Neuronal stem cell (in vitro differentiated cells): ENCODE measurements around the gene PCTP.

Experiments used
- DNase-seq: peaks from one replicate; pipeline ENCODE4 v3.0.0-alpha.2; 2013; ENCODE audit warnings: low spot score
- H2AFZ ChIP-seq: one replicate; pipeline ENCODE4 v1.6.1; 2013; ENCODE audit warnings: mild to moderate bottlenecking, low read length, inconsistent platforms
- H2AK5ac ChIP-seq: 2 replicates; pipeline ENCODE4 v1.6.1; 2013; ENCODE audit warnings: low read depth, mild to moderate bottlenecking, inconsistent platforms, low read length, moderate library complexity, mixed read lengths
- H2BK120ac ChIP-seq: 2 replicates; pipeline ENCODE4 v1.6.1; 2013; ENCODE audit warnings: low read depth, mild to moderate bottlenecking, inconsistent platforms, low read length, moderate library complexity, mixed read lengths
- H2BK12ac ChIP-seq: one replicate; pipeline ENCODE4 v1.6.1; 2013; ENCODE audit warnings: low read length, inconsistent platforms
- H2BK15ac ChIP-seq: 2 replicates; pipeline ENCODE4 v1.6.1; 2013; ENCODE audit warnings: mild to moderate bottlenecking, low read length, inconsistent platforms, mixed read lengths
- H2BK5ac ChIP-seq: one replicate; pipeline ENCODE4 v1.6.1; 2013; ENCODE audit warnings: inconsistent platforms, mild to moderate bottlenecking, low read length, moderate library complexity
- H3K14ac ChIP-seq: one replicate; pipeline ENCODE4 v1.6.1; 2013; ENCODE audit warnings: low read length, inconsistent platforms
- H3K18ac ChIP-seq: 2 replicates; pipeline ENCODE4 v1.6.1; 2013; ENCODE audit warnings: low read length, inconsistent platforms
- H3K23ac ChIP-seq: 2 replicates; pipeline ENCODE4 v1.6.1; 2013; ENCODE audit warnings: low read depth, mild to moderate bottlenecking, mixed read lengths, low read length, inconsistent platforms; ENCODE audit not compliant: poor library complexity
- H3K27ac ChIP-seq: replicated peaks from 3 replicates; pipeline ENCODE4 v1.5.1; 2013; ENCODE audit warnings: low read length, inconsistent platforms
- H3K27me3 ChIP-seq, 3 experiments: 2 replicates each; pipeline ENCODE4 v1.6.1; 2013; ENCODE audit warnings: low read length in 3 of 3, mild to moderate bottlenecking in 2 of 3, inconsistent platforms in 1 of 3, low read depth in 1 of 3, mixed read lengths in 1 of 3, moderate library complexity in 1 of 3; ENCODE audit not compliant: control insufficient read depth in 3 of 3, insufficient read depth in 3 of 3
- H3K36me3 ChIP-seq, 2 donors: replicated peaks in 1 of 2; 2 replicates each; pipeline ENCODE4 v1.6.1; 2013; ENCODE audit warnings: low read length in 2 of 2; ENCODE audit not compliant: control insufficient read depth in 2 of 2, insufficient read depth in 2 of 2
- H3K4ac ChIP-seq: 2 replicates; pipeline ENCODE4 v1.6.1; 2013; ENCODE audit warnings: inconsistent platforms, mild to moderate bottlenecking, low read length, moderate library complexity
- H3K4me1 ChIP-seq, 2 donors: 1 replicate in 1 of 2; 2 replicates in 1 of 2; pipeline ENCODE4 v1.6.1; 2013; ENCODE audit warnings: low read length in 2 of 2, low read depth in 1 of 2; ENCODE audit not compliant: control insufficient read depth in 2 of 2, insufficient read depth in 1 of 2
- H3K4me2 ChIP-seq: one replicate; pipeline ENCODE4 v1.6.1; 2013; ENCODE audit warnings: mild to moderate bottlenecking, low read length, inconsistent platforms; ENCODE audit not compliant: insufficient read depth, poor library complexity, severe bottlenecking
- H3K4me3 ChIP-seq, 2 donors: 2 replicates each; pipeline ENCODE4 v1.5.1; 2013; ENCODE audit warnings: low read length in 2 of 2, mild to moderate bottlenecking in 2 of 2, inconsistent platforms in 1 of 2, moderate library complexity in 1 of 2
- H3K79me1 ChIP-seq: one replicate; pipeline ENCODE4 v1.6.1; 2013; ENCODE audit warnings: low read depth, mild to moderate bottlenecking, inconsistent platforms, low read length, moderate library complexity
- H3K9ac ChIP-seq: one replicate; pipeline ENCODE4 v1.6.1; 2013; ENCODE audit warnings: mild to moderate bottlenecking, low read depth, low read length, inconsistent platforms; ENCODE audit not compliant: poor library complexity
- H3K9me3 ChIP-seq, 2 donors: replicated peaks in 1 of 2; 2 replicates each; pipeline versions ENCODE3 to v1.6.1; 2013; ENCODE audit warnings: low read length in 2 of 2, mild to moderate bottlenecking in 2 of 2, inconsistent platforms in 1 of 2, low read depth in 1 of 2, mixed read lengths in 1 of 2, moderate library complexity in 1 of 2; ENCODE audit not compliant: control insufficient read depth in 2 of 2, insufficient read depth in 1 of 2
- H4K8ac ChIP-seq: one replicate; pipeline ENCODE4 v1.6.1; 2013; ENCODE audit warnings: low read depth, mild to moderate bottlenecking, inconsistent platforms, low read length, moderate library complexity
- H4K91ac ChIP-seq: one replicate; pipeline ENCODE4 v1.6.1; 2013; ENCODE audit warnings: low read length, low read depth, mild to moderate bottlenecking, inconsistent platforms; ENCODE audit not compliant: poor library complexity
- WGBS, 2 donors: extraction: QIAGEN DNeasy Blood & Tissue Kit; methylation state at CpG; one replicate each; pipeline ENCODE4 v1.1.7; 2013; ENCODE audit warnings: missing lambda C conversion rate in 2 of 2, mixed read lengths in 1 of 2; ENCODE audit not compliant: insufficient read length in 2 of 2, insufficient replicate concordance in 1 of 2; ENCODE audit errors: extremely low coverage in 2 of 2; 5-methylcytosine and 5-hydroxymethylcytosine counted together

PCTP gene

GRCh38 chr17:55720919-55721836, 29.7 kb upstream of the PCTP start:
- no peak overlapping the region for H4K91ac ChIP-seq
- H3K23ac ChIP-seq = no peak overlapping the region
- no CpG with 5 or more reads among the region's 6 CpGs for WGBS, 2 donors
- H3K27me3 ChIP-seq = peaks cover 0 to 48% (median 0%) of the 10 kb centered on the region in 3 experiments
- H3K9ac ChIP-seq = no peak overlapping the region
- H3K79me1 ChIP-seq = no peaks in the 10 kb centered on the region
- no peak overlapping the region for H3K14ac ChIP-seq
- H3K4me3 ChIP-seq = no peak overlapping the region
- no peak overlapping the region for H3K18ac ChIP-seq
- H2BK12ac ChIP-seq = no peak overlapping the region
- no peak overlapping the region for H2BK120ac ChIP-seq
- H2BK15ac ChIP-seq = no peak overlapping the region
- H4K8ac ChIP-seq = no peak overlapping the region
- no peak overlapping the region for H3K4ac ChIP-seq
- no peak overlapping the region for H3K27ac ChIP-seq
- no peak overlapping the region for H3K4me2 ChIP-seq
- no peak for DNase-seq
- no peak overlapping the region for H2AK5ac ChIP-seq
- H2AFZ ChIP-seq = no peak overlapping the region
- H2BK5ac ChIP-seq = no peak overlapping the region
- no peaks in the 10 kb centered on the region for H3K36me3 ChIP-seq
- peaks cover 4 to 12% of the 10 kb centered on the region in 2 donors for H3K4me1 ChIP-seq
- H3K9me3 ChIP-seq = no peaks in the 10 kb centered on the region

- Histone ChIP-seq H4K8ac (no peak overlapping the region), H2BK12ac (no peak overlapping the region), H3K23ac (no peak overlapping the region), H2BK5ac (no peak overlapping the region), H3K4me2 (no peak overlapping the region), H2AFZ (peak overlapping the region; percentile 76), H3K9ac (no peak overlapping the region), H2BK15ac (no peak overlapping the region), H4K91ac (no peak overlapping the region), H2AK5ac (no peak overlapping the region), H3K36me3 (no peaks in the 10 kb centered on the region), H3K9me3 (no peaks in the 10 kb centered on the region), H3K27ac (no peak overlapping the region), H3K18ac (no peak overlapping the region), H3K4me3 (no peak overlapping the region), H3K4ac (no peak overlapping the region), H3K14ac (no peak overlapping the region), H3K79me1 (no peaks in the 10 kb centered on the region), H2BK120ac (no peak overlapping the region), H3K27me3 (peaks cover 0 to 58% (median 0%) of the 10 kb centered on the region in 3 experiments), H3K4me1 (peaks cover 4 to 12% of the 10 kb centered on the region in 2 donors)
- WGBS, 2 donors = no CpG with 5 or more reads among the region's 5 CpGs
- no peak for DNase-seq
These were observed 28.7 kb upstream of the PCTP start for GRCh38 chr17:55722016-55722736.

GRCh38 chr17:55722742-55723487, 27.9 kb upstream of the PCTP start, which contains the start of gene TMEM100:
TSS of gene TMEM100 (minus strand) at chr17:55722864. CDS start at chr17:55721070, 1,794 bp downstream.
- no peak within 1 kb of the TSS for H3K27ac ChIP-seq
- H3K27me3 ChIP-seq = peaks cover 0 to 66% (median 0%) of the 10 kb centered on the region in 3 experiments
- no peak for DNase-seq
- H3K9me3 ChIP-seq = no peaks in the 10 kb centered on the region
- H3K4me3 ChIP-seq = no peak within 1 kb of the TSS
- no peak within 1 kb of the TSS for H3K14ac ChIP-seq
- H2AK5ac ChIP-seq = no peak within 1 kb of the TSS
- H3K4me2 ChIP-seq = no peak within 1 kb of the TSS
- H3K9ac ChIP-seq = no peak within 1 kb of the TSS
- H4K91ac ChIP-seq = no peak within 1 kb of the TSS
- H2AFZ ChIP-seq = peak within 1 kb of the TSS; percentile 76
- H2BK12ac ChIP-seq = no peak within 1 kb of the TSS
- H3K23ac ChIP-seq = no peak within 1 kb of the TSS
- H3K36me3 ChIP-seq = no peaks in the 10 kb centered on the region
- no peaks in the 10 kb centered on the region for H3K79me1 ChIP-seq
- no peak within 1 kb of the TSS for H3K18ac ChIP-seq
- H3K4ac ChIP-seq = no peak within 1 kb of the TSS
- H3K4me1 ChIP-seq = peaks cover 4 to 12% of the 10 kb centered on the region in 2 donors
- no peak within 1 kb of the TSS for H2BK15ac ChIP-seq
- WGBS, 2 donors = no CpG with 5 or more reads among the region's 12 CpGs
- H2BK120ac ChIP-seq = no peak within 1 kb of the TSS
- H4K8ac ChIP-seq = no peak within 1 kb of the TSS
- no peak within 1 kb of the TSS for H2BK5ac ChIP-seq
